ENCODE measurements around the gene FUBP1. TPM values are rescaled to one million over a fixed set of nuclear protein-coding genes. Genes with fewer than 3 reads are reported as not detected.
"Not testable (repeated sequence)": the region's sequence is repeated elsewhere in the genome, so short reads cannot be mapped to it uniquely, and the experiment has no call there.

FUBP1 gene, protein sequence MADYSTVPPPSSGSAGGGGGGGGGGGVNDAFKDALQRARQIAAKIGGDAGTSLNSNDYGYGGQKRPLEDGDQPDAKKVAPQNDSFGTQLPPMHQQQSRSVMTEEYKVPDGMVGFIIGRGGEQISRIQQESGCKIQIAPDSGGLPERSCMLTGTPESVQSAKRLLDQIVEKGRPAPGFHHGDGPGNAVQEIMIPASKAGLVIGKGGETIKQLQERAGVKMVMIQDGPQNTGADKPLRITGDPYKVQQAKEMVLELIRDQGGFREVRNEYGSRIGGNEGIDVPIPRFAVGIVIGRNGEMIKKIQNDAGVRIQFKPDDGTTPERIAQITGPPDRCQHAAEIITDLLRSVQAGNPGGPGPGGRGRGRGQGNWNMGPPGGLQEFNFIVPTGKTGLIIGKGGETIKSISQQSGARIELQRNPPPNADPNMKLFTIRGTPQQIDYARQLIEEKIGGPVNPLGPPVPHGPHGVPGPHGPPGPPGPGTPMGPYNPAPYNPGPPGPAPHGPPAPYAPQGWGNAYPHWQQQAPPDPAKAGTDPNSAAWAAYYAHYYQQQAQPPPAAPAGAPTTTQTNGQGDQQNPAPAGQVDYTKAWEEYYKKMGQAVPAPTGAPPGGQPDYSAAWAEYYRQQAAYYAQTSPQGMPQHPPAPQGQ
- 249 and 260 TPM in 2 replicates for total RNA-seq (2014; rRNA removed; shearing (Covaris generic))

DNA sequence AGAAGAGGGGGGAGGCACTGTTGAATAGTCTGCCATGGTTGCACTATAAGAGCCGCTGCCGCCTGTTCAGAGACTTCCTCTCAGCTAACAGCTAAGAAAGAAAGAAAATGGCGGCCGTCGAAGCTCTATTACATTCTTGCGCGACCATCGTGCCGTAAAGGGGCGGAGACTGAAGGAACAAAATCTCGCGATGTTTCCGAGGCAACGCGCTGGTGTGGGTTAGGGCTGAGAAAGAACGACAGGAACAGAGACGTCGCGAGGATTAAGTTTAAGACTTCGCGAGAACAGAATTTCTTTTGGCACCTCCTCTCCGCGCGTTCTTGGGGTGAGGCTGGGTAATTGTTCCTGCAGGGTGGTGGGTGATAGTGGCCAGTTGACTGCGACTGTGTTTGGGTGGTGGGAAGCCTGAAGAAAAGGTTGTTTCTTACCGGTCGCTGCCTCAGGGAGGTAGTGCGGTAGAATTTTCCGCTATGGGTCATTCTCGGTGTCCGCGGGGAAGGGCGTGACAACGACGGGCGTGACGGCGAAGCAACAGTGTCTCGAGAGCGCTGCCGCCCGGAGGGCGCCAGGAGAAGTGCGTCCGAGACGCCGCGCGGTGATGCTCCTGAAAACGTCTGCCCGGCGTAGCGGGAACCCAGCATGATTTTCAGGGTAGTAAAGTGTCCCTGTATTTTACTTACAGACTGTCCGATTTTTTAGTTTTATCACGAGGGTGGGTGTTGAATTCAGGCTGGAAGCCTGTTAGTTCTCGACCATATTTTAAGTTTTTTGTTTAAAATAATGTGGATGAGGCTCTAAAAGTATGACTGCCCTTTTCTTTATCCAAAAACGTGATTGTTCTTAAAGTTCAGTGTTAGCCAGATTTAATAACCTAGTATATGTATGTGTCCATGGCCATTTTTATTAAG, at the start of gene FUBP1:
Gene FUBP1, minus strand, starts transcription at position 104 of the 908 bp plus-strand sequence. Its CDS starts 68 bp downstream, at position 36.
- peak; percentile 97 for DNase-seq (ENCODE audit: low spot score)
- in situ Hi-C loops (cut with HindIII; ENCODE audit: low sequenced_read_pairs), result no loop called here

- DNase-seq (ENCODE audit: low spot score); in situ Hi-C loops (cut with HindIII; ENCODE audit: low sequenced_read_pairs): not testable (repeated sequence)
Measured at GRCh38 chr1:78021134-78021533, 42.3 kb upstream of the FUBP1 start.

DNA sequence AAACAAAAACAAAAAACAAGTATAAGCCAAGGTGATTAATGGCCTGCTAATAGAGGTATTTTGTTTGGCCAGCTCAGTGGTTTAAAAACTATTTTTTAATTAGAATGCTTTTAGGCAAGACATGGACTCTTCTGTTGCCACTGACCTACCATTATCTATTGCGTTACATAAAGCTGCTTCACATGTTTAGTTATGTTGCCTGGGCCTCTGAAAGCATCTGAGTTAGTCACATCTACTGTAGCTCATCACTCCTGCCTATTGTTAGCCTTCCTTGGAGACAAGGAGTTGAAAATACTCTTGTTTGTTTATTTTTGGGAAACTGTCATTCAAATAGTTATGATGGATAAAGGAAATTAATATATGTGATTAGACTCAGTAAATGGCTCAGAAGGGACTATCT, 40.2 kb upstream of the FUBP1 start:
- no peak for DNase-seq (ENCODE audit: low spot score)
- in situ Hi-C loops (cut with HindIII; ENCODE audit: low sequenced_read_pairs), result no loop called here

DNA sequence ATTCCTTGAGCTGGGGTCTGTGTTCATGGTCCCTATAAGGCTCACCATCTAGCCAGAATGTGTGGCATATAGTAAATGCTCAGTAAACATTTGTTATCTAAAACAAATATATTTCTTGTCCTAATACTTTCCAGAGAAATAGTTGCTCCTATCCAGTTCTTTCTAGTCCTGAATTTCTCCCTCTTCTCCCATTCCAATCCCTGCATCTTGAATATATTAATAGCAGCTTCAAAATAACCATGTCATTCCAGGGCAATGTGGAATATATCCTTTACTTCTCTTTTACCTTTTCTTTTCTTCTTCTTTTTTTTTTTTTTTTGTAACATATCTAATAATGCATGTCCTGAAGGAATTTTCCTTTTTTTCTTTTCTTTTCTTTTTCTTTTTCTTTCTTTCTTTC, 36.3 kb upstream of the FUBP1 start:
- in situ Hi-C loops (cut with HindIII; ENCODE audit: low sequenced_read_pairs), result no loop called here
- DNase-seq (ENCODE audit: low spot score), result no peak

GRCh38 chr1:78011050-78011449, 32.2 kb upstream of the FUBP1 start:
- no peak for DNase-seq (ENCODE audit: low spot score)
- in situ Hi-C loops (cut with HindIII; ENCODE audit: low sequenced_read_pairs), result no loop called here

DNA sequence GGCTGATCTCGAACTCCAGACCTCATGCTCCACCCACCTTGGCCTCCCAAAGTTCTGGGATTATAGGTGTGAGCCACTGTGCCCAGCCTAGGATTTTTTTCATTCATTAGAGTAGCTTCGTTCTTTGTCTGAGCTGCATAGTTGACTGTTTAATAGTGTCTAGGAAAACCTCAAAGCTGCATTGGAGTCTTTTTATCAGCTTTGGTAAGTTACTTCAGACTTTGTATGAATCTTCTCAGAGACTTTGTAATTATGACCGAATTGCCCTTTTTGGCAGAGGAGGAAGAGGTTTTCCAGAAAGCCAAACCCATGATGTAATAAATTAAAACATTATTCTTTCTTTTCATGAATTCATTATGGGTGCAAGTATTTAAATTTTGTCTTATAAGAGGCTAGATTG, 31.0 kb upstream of the FUBP1 start:
- DNase-seq (ENCODE audit: low spot score), result no peak
- in situ Hi-C loops (cut with HindIII; ENCODE audit: low sequenced_read_pairs), result no loop called here

- no peak for DNase-seq (ENCODE audit: low spot score)
- in situ Hi-C loops (cut with HindIII; ENCODE audit: low sequenced_read_pairs), result no loop called here
Measured at GRCh38 chr1:78009276-78009675, 30.4 kb upstream of the FUBP1 start.

- no peak for DNase-seq (ENCODE audit: low spot score)
- in situ Hi-C loops (cut with HindIII; ENCODE audit: low sequenced_read_pairs), result no loop called here
Measured at GRCh38 chr1:78007677-78008341, 28.9 kb upstream of the FUBP1 start.

DNA sequence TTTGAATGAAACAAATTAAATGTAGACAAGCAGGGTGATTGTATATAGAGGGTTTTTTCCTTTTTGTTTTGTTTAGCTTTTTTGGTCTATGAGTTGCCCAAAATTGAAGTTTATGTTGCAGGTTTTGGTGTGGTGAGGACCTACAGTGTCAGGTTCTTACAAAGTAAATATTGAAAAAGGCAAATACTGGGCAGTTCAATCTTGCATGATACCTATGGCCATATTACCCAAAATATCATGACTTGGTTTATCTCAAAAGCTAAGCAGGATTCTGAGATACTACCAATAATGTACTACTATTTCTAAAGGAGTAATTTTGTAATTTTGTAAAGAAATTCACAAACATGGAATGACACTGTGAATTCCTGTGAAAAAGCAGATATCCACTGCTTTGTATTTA, 27.6 kb upstream of the FUBP1 start:
- in situ Hi-C loops (cut with HindIII; ENCODE audit: low sequenced_read_pairs), result no loop called here
- DNase-seq (ENCODE audit: low spot score), result peak; percentile 21

- DNase-seq (ENCODE audit: low spot score), result peak; percentile 69
- in situ Hi-C loops (cut with HindIII; ENCODE audit: low sequenced_read_pairs), result no loop called here
Measured at GRCh38 chr1:78005755-78006154, 26.9 kb upstream of the FUBP1 start.

DNA sequence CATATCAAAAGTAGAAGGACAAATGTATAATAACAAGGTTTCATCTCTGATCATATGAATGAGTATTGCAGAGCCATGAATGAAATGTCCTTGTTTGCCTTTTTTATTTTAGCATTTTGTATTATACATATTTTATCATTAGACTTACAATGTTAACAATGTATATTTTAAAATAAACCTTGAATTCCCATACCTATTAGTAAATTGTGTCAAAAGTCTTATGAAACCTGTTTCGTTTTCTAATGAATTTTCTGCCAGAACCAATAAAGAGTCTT, 26.5 kb upstream of the FUBP1 start:
- in situ Hi-C loops (cut with HindIII; ENCODE audit: low sequenced_read_pairs), result no loop called here
- DNase-seq (ENCODE audit: low spot score), result no peak

GRCh38 chr1:78004719-78005447, 26.0 kb upstream of the FUBP1 start, which contains the start of gene DNAJB4:
Gene DNAJB4 (plus strand): TSS chr1:78004939. CDS start chr1:78005111, 172 bp downstream.
- in situ Hi-C loops (cut with HindIII; ENCODE audit: low sequenced_read_pairs), result no loop called here

DNA sequence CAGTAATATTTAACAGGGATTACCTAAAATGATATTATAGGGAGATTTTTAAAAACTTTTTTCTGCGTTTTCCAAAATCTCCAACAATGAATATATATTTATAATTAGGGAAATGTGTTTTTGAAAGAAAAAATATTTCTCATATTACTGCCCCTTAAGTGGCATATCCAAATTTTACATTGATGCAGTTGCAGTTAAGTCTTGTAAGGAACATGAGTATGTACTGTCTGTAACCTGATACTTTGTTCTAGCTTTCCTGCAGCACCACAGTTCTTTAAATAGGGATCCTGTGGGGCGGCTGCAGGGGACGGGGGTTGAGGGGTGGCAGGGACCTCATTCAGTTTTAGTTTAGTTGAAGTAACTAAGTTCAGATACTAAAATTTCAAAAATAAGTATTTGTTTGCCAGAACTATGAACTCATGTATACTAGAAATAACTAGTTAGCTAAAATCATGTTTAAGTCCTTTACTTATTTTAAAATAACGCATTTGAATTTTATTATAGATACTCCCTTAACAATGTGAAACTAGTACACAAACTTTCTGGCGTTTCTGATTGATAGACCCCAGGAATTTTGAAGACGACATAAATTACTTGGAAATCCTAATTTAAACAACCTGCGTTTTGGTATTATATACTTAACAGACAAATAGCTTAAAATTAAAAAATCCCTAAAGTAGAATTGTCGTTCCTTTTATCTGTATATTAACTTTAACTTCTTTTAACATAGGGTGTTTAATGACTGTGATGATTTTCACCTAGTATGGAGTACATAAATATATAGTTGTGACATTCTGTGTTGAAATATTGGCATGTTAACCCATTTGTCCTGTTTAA, 25.2 kb upstream of the FUBP1 start:
- DNase-seq (ENCODE audit: low spot score), result peak; percentile 70
- in situ Hi-C loops (cut with HindIII; ENCODE audit: low sequenced_read_pairs), result no loop called here

More at GRCh38 chr1:78004719-78005447, 26.0 kb upstream of the FUBP1 start, which contains the start of gene DNAJB4:
- peak; percentile 96 for DNase-seq (ENCODE audit: low spot score)

- in situ Hi-C loops (cut with HindIII; ENCODE audit: low sequenced_read_pairs), result no loop called here
- DNase-seq (ENCODE audit: low spot score), result no peak
Measured at GRCh38 chr1:78003070-78003746, 24.3 kb upstream of the FUBP1 start.

GRCh38 chr1:78000536-78000935, 21.7 kb upstream of the FUBP1 start:
- in situ Hi-C loops (cut with HindIII; ENCODE audit: low sequenced_read_pairs); DNase-seq (ENCODE audit: low spot score): not testable (repeated sequence)

DNA sequence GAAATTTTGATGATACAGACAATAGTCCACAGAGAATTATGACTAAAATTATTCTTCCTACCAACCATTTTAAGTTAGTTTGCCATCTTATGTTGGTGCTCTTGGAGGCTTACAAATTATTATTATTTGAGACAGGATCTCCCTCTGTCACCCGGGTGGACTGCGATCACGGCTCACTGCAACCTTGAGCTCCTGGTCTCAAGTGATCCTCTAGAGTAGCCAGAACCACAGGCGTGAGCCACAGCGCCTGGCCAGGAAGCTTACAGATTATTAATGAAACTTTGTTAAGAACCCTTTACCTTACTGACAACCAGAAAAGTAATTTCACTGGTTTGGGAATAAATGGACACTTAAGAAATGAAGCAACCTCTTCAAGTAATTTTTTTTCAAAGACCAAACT, 17.9 kb upstream of the FUBP1 start:
- in situ Hi-C loops (cut with HindIII; ENCODE audit: low sequenced_read_pairs), result no loop called here
- no peak for DNase-seq (ENCODE audit: low spot score)

DNA sequence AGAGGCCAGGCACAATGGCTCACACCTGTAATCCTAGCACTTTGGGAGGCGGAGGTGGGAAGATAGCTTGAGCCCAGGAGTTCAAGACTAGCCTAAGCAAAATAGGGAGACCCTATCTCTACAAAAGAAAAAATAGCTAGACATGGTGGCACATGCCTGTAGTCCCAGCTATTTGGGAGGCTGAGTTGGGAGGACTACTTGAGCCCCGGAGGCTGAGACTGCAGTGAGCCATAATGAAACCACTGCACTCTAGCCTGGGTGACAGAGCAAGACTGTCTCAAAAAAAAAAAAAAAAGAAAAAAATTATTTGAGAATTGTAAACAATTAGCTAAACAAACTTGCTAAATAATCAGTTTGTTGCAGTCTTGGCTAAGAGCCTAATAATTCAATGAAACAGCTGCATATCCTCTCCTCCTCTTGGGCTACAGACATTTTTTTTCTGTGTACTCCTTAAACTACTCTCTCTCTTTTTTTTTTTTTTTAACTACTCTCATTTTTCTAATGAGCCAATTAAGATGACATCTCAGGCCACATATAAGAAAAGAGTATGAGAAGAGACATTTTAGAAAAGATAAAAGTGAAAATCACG, 15.3 kb upstream of the FUBP1 start:
- DNase-seq (ENCODE audit: low spot score), result no peak
- in situ Hi-C loops (cut with HindIII; ENCODE audit: low sequenced_read_pairs), result no loop called here
